EL (cell line): Measurements from ENCODE around the gene P3H4.

ENCODE experiments used
- DNase-seq: peaks from one replicate; pipeline ENCODE4 v3.0.0-alpha.2; 2016

Gene P3H4

GRCh38 chr17:41818024-41818423 lies 6.3 kb upstream of the P3H4 start:
- no peak for DNase-seq

- DNase-seq, result no peak
Observed at GRCh38 chr17:41816637-41817320, 5.0 kb upstream of the P3H4 start.

GRCh38 chr17:41814195-41814594 lies 2.4 kb upstream of the P3H4 start:
- peak; percentile 39 for DNase-seq

- DNase-seq, result no peak
Observed at GRCh38 chr17:41813699-41814124, 2.0 kb upstream of the P3H4 start.

- no peak for DNase-seq
Observed at GRCh38 chr17:41813152-41813680, 1.5 kb upstream of the P3H4 start.

- DNase-seq, result peak; percentile 90
Observed at GRCh38 chr17:41812381-41813151, 817 bp upstream of the P3H4 start, which contains the start of gene FKBP10. TSS of gene FKBP10 (plus strand) at chr17:41813004. CDS start at chr17:41813035, 31 bp downstream.

GRCh38 chr17:41810659-41811548 lies 845 bp downstream of the P3H4 start:
- DNase-seq, result no peak

GRCh38 chr17:41806685-41807445 lies 4.9 kb downstream of the P3H4 start:
- DNase-seq, result no peak

- DNase-seq, result no peak
Observed at GRCh38 chr17:41803049-41804020, 8.4 kb downstream of the P3H4 start.

GRCh38 chr17:41801374-41802271 lies 10.1 kb downstream of the P3H4 start:
- DNase-seq, result peak; percentile 74

- DNase-seq, result peak; percentile 57
Observed at GRCh38 chr17:41800601-41801373, 11.0 kb downstream of the P3H4 start.

GRCh38 chr17:41799366-41799765 lies 12.4 kb downstream of the P3H4 start:
- no peak for DNase-seq

- no peak for DNase-seq
Observed at GRCh38 chr17:41797377-41797776, 14.4 kb downstream of the P3H4 start.

- no peak for DNase-seq
Observed at GRCh38 chr17:41796121-41796895, 15.4 kb downstream of the P3H4 start.

- no peak for DNase-seq
Observed at GRCh38 chr17:41794540-41794975, 17.2 kb downstream of the P3H4 start.

GRCh38 chr17:41793784-41794539 lies 17.8 kb downstream of the P3H4 start:
- DNase-seq, result no peak
